GM12892 (cell line): ENCODE results near the gene SHB.

ENCODE experiments used
- POLR2A ChIP-seq: IDR thresholded peaks from 2 replicates; pipeline ENCODE4 v1.6.1; 2011; ENCODE audit warnings: low read depth, low read length, control low read depth
- POLR2AphosphoS5 ChIP-seq: IDR thresholded peaks from 2 replicates; pipeline ENCODE4 v1.6.1; 2011; ENCODE audit warnings: low read depth, low read length, control low read depth
- TAF1 ChIP-seq: IDR thresholded peaks from 2 replicates; pipeline ENCODE4 v1.6.1; 2011; ENCODE audit warnings: low read depth, mild to moderate bottlenecking, control low read depth, low read length, borderline replicate concordance

DNA sequence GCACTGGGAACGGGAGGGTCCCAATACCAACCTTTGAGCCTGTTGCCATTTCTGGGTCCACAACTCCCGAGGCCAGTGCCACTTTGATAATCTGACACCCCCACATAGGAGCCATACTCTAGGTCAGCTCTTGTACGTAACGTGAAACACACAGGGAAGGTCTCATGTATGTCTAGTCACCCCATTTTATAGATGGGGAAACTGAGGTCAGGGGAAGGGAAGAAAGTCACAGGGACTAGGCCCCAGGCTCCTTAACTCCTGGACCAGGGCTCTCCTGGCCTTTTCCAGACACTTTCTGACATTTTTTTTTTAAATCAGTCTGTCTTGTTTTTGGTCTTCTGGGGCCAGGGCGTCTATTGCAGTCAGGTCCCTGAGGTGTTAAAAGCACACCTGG, 84.8 kb downstream of the SHB start:
- TF ChIP-seq POLR2A (no peak), POLR2AphosphoS5 (no peak), TAF1 (no peak)
